ENCODE measurements around the gene KRT77.
"Not testable (repeated sequence)": the region's sequence is repeated elsewhere in the genome, so short reads cannot be mapped to it uniquely, and the experiment has no call there.

Gene KRT77

DNA sequence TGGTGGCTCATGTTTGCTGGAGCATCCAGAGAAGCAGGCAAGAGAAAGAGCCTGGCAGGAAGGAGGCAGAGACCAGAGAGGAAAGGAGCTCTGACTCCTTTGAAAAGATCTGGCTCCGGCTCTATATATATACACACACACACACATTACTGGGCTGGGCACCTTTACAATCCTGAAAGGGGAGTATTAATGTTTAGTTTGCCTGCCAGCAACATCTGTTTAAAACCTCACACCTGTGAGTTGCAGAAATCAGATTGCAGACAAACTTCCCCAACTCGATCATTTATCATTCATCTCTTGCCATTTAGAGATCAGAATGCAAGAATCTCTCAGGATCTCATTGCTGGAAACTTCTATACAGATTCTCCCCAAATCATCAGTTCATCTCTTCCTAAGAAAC lies at the start of gene KRT77:
KRT77 (minus strand) TSS at position 101 of the 400 bp plus-strand sequence; CDS start at position 11, 90 bp downstream.
- H3K36me3 ChIP-seq (ENCODE audit: insufficient read depth, low read length), result no peaks in the 10 kb centered on the region
- H3K4me3 ChIP-seq, result no peak within 1 kb of the TSS
- TF ChIP-seq FOXP2 (optimal IDR thresholded peaks at IDR 0.05; ENCODE audit: control extremely low read depth, extremely low read length, insufficient read depth), result no peak
- TF ChIP-seq EZH2 (IDR thresholded peaks at IDR 0.05), result no peak
- no peak for TF ChIP-seq POLR2AphosphoS5 (IDR thresholded peaks at IDR 0.05; ENCODE audit: borderline replicate concordance, low read depth, low read length)
- H3K9ac ChIP-seq (ENCODE audit: insufficient read length), result no peak within 1 kb of the TSS
- no peak within 1 kb of the TSS for H3K27ac ChIP-seq
- no peak for DNase-seq (ENCODE audit: low read depth, low spot score)
- no peaks in the 10 kb centered on the region for H3K9me3 ChIP-seq (ENCODE audit: low read depth, low read length)

- TF ChIP-seq EZH2 (IDR thresholded peaks at IDR 0.05), result no peak
- no peak for TF ChIP-seq POLR2AphosphoS5 (IDR thresholded peaks at IDR 0.05; ENCODE audit: borderline replicate concordance, low read depth, low read length)
- TF ChIP-seq FOXP2 (optimal IDR thresholded peaks at IDR 0.05; ENCODE audit: control extremely low read depth, extremely low read length, insufficient read depth), result no peak
- DNase-seq (ENCODE audit: low read depth, low spot score), result no peak
- Histone ChIP-seq H3K9me3 (ENCODE audit: low read depth, low read length) (no peaks in the 10 kb centered on the region), H3K27ac (no peak overlapping the region), H3K36me3 (ENCODE audit: insufficient read depth, low read length) (no peaks in the 10 kb centered on the region), H3K4me3 (no peak overlapping the region), H3K9ac (ENCODE audit: insufficient read length) (no peak overlapping the region)
Observed at GRCh38 chr12:52752516-52752915, 49.2 kb upstream of the KRT77 start.

GRCh38 chr12:52751795-52752194 lies 48.5 kb upstream of the KRT77 start:
- Histone ChIP-seq H3K9me3 (ENCODE audit: low read depth, low read length) (no peaks in the 10 kb centered on the region), H3K9ac (ENCODE audit: insufficient read length) (no peak overlapping the region), H3K36me3 (ENCODE audit: insufficient read depth, low read length) (no peaks in the 10 kb centered on the region), H3K4me3 (no peak overlapping the region), H3K27ac (no peak overlapping the region)
- DNase-seq (ENCODE audit: low read depth, low spot score), result no peak
- TF ChIP-seq FOXP2 (optimal IDR thresholded peaks at IDR 0.05; ENCODE audit: control extremely low read depth, extremely low read length, insufficient read depth) (no peak), EZH2 (IDR thresholded peaks at IDR 0.05) (no peak), POLR2AphosphoS5 (IDR thresholded peaks at IDR 0.05; ENCODE audit: borderline replicate concordance, low read depth, low read length) (no peak)

DNA sequence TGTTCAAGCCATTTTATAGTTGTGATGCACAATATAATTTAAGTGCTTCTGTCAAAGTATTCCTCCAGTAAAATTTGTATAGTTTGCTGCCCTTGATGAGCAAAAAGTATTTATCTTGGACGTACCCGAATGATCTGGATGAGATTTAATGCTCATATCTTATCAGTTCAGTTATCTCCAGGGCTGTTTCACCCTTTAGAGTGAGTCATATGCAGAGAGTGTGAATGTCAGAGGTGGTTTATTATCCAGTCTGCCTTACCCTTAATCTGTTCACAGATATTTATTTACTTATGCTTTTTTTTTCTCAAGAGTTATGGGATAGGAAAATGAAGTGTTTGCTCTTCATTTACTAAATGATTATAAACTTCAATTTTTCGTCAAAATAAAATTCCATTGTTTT lies 47.2 kb upstream of the KRT77 start:
- not testable (repeated sequence) for H3K4me3 ChIP-seq; H3K9ac ChIP-seq (ENCODE audit: insufficient read length); H3K9me3 ChIP-seq (ENCODE audit: low read depth, low read length); H3K27ac ChIP-seq; DNase-seq (ENCODE audit: low read depth, low spot score); H3K36me3 ChIP-seq (ENCODE audit: insufficient read depth, low read length)

- no peak for DNase-seq (ENCODE audit: low read depth, low spot score)
- H3K27ac ChIP-seq, result no peak overlapping the region
- no peak overlapping the region for H3K4me3 ChIP-seq
- H3K9me3 ChIP-seq (ENCODE audit: low read depth, low read length), result no peaks in the 10 kb centered on the region
- no peaks in the 10 kb centered on the region for H3K36me3 ChIP-seq (ENCODE audit: insufficient read depth, low read length)
- TF ChIP-seq POLR2AphosphoS5 (IDR thresholded peaks at IDR 0.05; ENCODE audit: borderline replicate concordance, low read depth, low read length) (no peak), FOXP2 (optimal IDR thresholded peaks at IDR 0.05; ENCODE audit: control extremely low read depth, extremely low read length, insufficient read depth) (no peak), EZH2 (IDR thresholded peaks at IDR 0.05) (no peak)
- no peak overlapping the region for H3K9ac ChIP-seq (ENCODE audit: insufficient read length)
Observed at GRCh38 chr12:52749827-52750226, 46.5 kb upstream of the KRT77 start.

- DNase-seq (ENCODE audit: low read depth, low spot score), result no peak
- Histone ChIP-seq H3K36me3 (ENCODE audit: insufficient read depth, low read length) (no peaks in the 10 kb centered on the region), H3K4me3 (no peak overlapping the region), H3K27ac (no peak overlapping the region), H3K9me3 (ENCODE audit: low read depth, low read length) (no peaks in the 10 kb centered on the region), H3K9ac (ENCODE audit: insufficient read length) (no peak overlapping the region)
- no peak for TF ChIP-seq POLR2AphosphoS5 (IDR thresholded peaks at IDR 0.05; ENCODE audit: borderline replicate concordance, low read depth, low read length)
- no peak for TF ChIP-seq FOXP2 (optimal IDR thresholded peaks at IDR 0.05; ENCODE audit: control extremely low read depth, extremely low read length, insufficient read depth)
- no peak for TF ChIP-seq EZH2 (IDR thresholded peaks at IDR 0.05)
Observed at GRCh38 chr12:52748578-52748977, 45.3 kb upstream of the KRT77 start.

DNA sequence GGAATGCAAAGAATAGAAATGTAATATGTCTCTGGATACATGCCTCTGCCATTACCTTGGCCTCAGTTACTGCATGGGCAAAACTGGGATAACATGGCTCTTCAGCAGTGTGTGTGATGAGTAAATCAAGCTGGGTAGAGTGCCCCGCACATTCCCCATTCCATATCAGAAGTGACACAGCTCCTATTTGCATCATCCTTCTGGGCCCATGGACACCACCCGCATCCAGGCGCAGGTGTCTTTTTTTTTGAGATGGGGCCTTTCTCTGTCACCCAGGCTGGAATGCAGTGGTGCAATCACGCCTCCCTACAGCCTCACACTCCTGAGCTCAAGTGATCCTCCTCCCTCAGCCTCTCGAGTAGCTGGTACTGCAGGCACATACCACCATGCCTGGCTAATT lies 42.2 kb upstream of the KRT77 start:
- H3K9me3 ChIP-seq (ENCODE audit: low read depth, low read length), result no peaks in the 10 kb centered on the region
- DNase-seq (ENCODE audit: low read depth, low spot score), result no peak
- TF ChIP-seq POLR2AphosphoS5 (IDR thresholded peaks at IDR 0.05; ENCODE audit: borderline replicate concordance, low read depth, low read length) (no peak), FOXP2 (optimal IDR thresholded peaks at IDR 0.05; ENCODE audit: control extremely low read depth, extremely low read length, insufficient read depth) (no peak), EZH2 (IDR thresholded peaks at IDR 0.05) (no peak)

DNA sequence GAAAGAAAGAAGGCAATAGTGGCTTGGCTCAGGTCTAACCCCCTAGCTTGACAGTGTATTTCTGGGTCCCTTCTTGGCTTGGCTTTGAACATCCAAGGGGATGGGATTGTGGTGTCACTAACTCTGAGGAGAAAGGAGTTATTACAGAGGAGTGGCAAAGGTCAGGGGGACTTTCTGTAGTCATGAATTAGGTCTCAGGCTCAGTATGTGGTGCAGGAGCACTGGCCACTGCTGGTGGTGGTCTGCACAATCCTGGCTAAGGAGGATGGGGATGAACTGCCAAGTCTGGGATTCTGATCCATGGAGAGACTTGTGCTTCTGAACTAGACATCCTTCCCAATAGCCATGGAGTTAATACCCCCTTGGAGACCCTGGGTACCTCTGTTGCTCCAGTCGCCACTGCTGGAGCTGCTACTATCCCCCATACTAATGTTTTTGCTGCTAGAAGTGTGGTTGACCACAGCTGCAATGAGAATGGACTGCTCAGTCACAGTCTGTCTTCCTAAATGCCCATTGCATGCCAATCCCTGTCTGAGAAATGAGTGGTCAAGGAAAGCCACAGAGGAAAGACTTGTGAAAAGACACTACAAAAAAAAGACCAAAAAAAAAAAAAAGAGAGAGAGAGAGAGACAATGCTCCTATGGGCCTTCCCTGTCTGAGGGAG lies 41.3 kb upstream of the KRT77 start:
- DNase-seq (ENCODE audit: low read depth, low spot score), result no peak
- TF ChIP-seq POLR2AphosphoS5 (IDR thresholded peaks at IDR 0.05; ENCODE audit: borderline replicate concordance, low read depth, low read length) (no peak), FOXP2 (optimal IDR thresholded peaks at IDR 0.05; ENCODE audit: control extremely low read depth, extremely low read length, insufficient read depth) (no peak), EZH2 (IDR thresholded peaks at IDR 0.05) (no peak)
- no peak overlapping the region for H3K4me3 ChIP-seq

More for the DNA sequence above, 42.2 kb upstream of the KRT77 start:
- H3K36me3 ChIP-seq (ENCODE audit: insufficient read depth, low read length), result no peaks in the 10 kb centered on the region
- no peak overlapping the region for H3K9ac ChIP-seq (ENCODE audit: insufficient read length)
- H3K4me3 ChIP-seq, result no peak overlapping the region
- no peak overlapping the region for H3K27ac ChIP-seq

GRCh38 chr12:52742822-52743457 lies 39.6 kb upstream of the KRT77 start:
- Histone ChIP-seq H3K27ac (no peak overlapping the region), H3K9ac (ENCODE audit: insufficient read length) (no peak overlapping the region), H3K9me3 (ENCODE audit: low read depth, low read length) (no peaks in the 10 kb centered on the region), H3K36me3 (ENCODE audit: insufficient read depth, low read length) (no peaks in the 10 kb centered on the region), H3K4me3 (no peak overlapping the region)
- DNase-seq (ENCODE audit: low read depth, low spot score), result no peak
- TF ChIP-seq FOXP2 (optimal IDR thresholded peaks at IDR 0.05; ENCODE audit: control extremely low read depth, extremely low read length, insufficient read depth) (no peak), EZH2 (IDR thresholded peaks at IDR 0.05) (no peak), POLR2AphosphoS5 (IDR thresholded peaks at IDR 0.05; ENCODE audit: borderline replicate concordance, low read depth, low read length) (no peak)

More for the DNA sequence above, 41.3 kb upstream of the KRT77 start:
- Histone ChIP-seq H3K36me3 (ENCODE audit: insufficient read depth, low read length) (no peaks in the 10 kb centered on the region), H3K9ac (ENCODE audit: insufficient read length) (no peak overlapping the region), H3K27ac (no peak overlapping the region), H3K9me3 (ENCODE audit: low read depth, low read length) (no peaks in the 10 kb centered on the region)

All from SK-N-MC (cell line).